Effector CD4-positive, alpha-beta T cell (primary cell): Measurements from ENCODE around the gene WDR86.

Experiments used
- DNase-seq: peaks from one replicate; pipeline ENCODE4 v3.0.0-alpha.2; 2020

Gene WDR86

GRCh38 chr7:151405588-151405987 is 4.2 kb downstream of the WDR86 start:
- DNase-seq = no peak

GRCh38 chr7:151405056-151405455 is 4.8 kb downstream of the WDR86 start:
- no peak for DNase-seq

GRCh38 chr7:151404216-151405011 is 5.4 kb downstream of the WDR86 start:
- no peak for DNase-seq

- DNase-seq = no peak
Observed at GRCh38 chr7:151403764-151404163, 6.1 kb downstream of the WDR86 start.

GRCh38 chr7:151402029-151402835 is 7.6 kb downstream of the WDR86 start:
- no peak for DNase-seq

- no peak for DNase-seq
Observed at GRCh38 chr7:151400626-151401315, 9.1 kb downstream of the WDR86 start.

- no peak for DNase-seq
Observed at GRCh38 chr7:151399906-151400305, 9.9 kb downstream of the WDR86 start.

- DNase-seq = no peak
Observed at GRCh38 chr7:151399305-151399601, 10.6 kb downstream of the WDR86 start.

GRCh38 chr7:151398446-151399304 is 11.2 kb downstream of the WDR86 start:
- DNase-seq = no peak

GRCh38 chr7:151397026-151397425 is 12.8 kb downstream of the WDR86 start:
- DNase-seq = no peak

GRCh38 chr7:151396328-151396970 is 13.4 kb downstream of the WDR86 start:
- no peak for DNase-seq

- no peak for DNase-seq
Observed at GRCh38 chr7:151395036-151395367, 14.8 kb downstream of the WDR86 start.

- DNase-seq = no peak
Observed at GRCh38 chr7:151394076-151395035, 15.5 kb downstream of the WDR86 start.

- DNase-seq = no peak
Observed at GRCh38 chr7:151393031-151393977, 16.5 kb downstream of the WDR86 start.

- DNase-seq = no peak
Observed at GRCh38 chr7:151392426-151392825, 17.4 kb downstream of the WDR86 start.

- no peak for DNase-seq
Observed at GRCh38 chr7:151392002-151392401, 17.8 kb downstream of the WDR86 start.

- no peak for DNase-seq
Observed at GRCh38 chr7:151391358-151391730, 18.5 kb downstream of the WDR86 start.

- DNase-seq = no peak
Observed at GRCh38 chr7:151390598-151391357, 19.1 kb downstream of the WDR86 start.
